H1 (cell line): Measurements from ENCODE around the gene SH3RF2. TPM values are rescaled to one million over a fixed set of nuclear protein-coding genes. Genes with fewer than 3 reads are reported as not detected.

ENCODE experiments used
- CTCF ChIA-PET: fragments of 300-600 bp; sonication (Branson Sonifier 250); formaldehyde crosslinking; loops from one replicate; lab custom pipeline; 2021; ENCODE audit not compliant: partially characterized antibody; lab: Charles Lee
- POLR2A ChIA-PET: fragments of 300-600 bp; sonication (Branson Sonifier 250); formaldehyde crosslinking; loops from one replicate; lab custom pipeline; 2021; ENCODE audit warnings: inconsistent platforms; ENCODE audit not compliant: partially characterized antibody; lab: Charles Lee
- DNase-seq, 2 experiments: peaks; one replicate each; pipeline versions ENCODE4 v3.0.0 to v3.0.0-alpha.2; 2010 to 2022; ENCODE audit warnings: low spot score in 2 of 2, low read depth in 1 of 2, mixed read lengths in 1 of 2
- FAIRE-seq: peaks from 2 replicates; lab custom pipeline; 2011; peaks lifted over from hg19 to GRCh38; lab: Jason Lieb, UNC
- H2AFZ ChIP-seq: 2 replicates; pipeline ENCODE4 v1.8.1; 2012; ENCODE audit warnings: low read length, inconsistent platforms
- H2AK5ac ChIP-seq: 2 replicates; pipeline ENCODE4 v1.6.1; 2013; ENCODE audit warnings: low read depth, low read length
- H2BK120ac ChIP-seq: replicated peaks from 2 replicates; pipeline ENCODE3; 2013; ENCODE audit warnings: low read depth, low read length, inconsistent platforms
- H2BK12ac ChIP-seq: 2 replicates; pipeline ENCODE4 v1.6.1; 2013; ENCODE audit warnings: low read depth, low read length
- H2BK15ac ChIP-seq: 2 replicates; pipeline ENCODE4 v1.6.1; 2013; ENCODE audit warnings: low read length
- H2BK20ac ChIP-seq: 2 replicates; pipeline ENCODE4 v1.6.1; 2013; ENCODE audit warnings: low read length
- H2BK5ac ChIP-seq: 2 replicates; pipeline ENCODE4 v1.6.1; 2013; ENCODE audit warnings: low read depth, low read length
- H3K14ac ChIP-seq: 2 replicates; pipeline ENCODE4 v1.6.1; 2013; ENCODE audit warnings: inconsistent platforms; ENCODE audit not compliant: insufficient read length
- H3K18ac ChIP-seq: 2 replicates; pipeline ENCODE4 v1.6.1; 2013; ENCODE audit warnings: low read length; ENCODE audit errors: extremely low read depth
- H3K23ac ChIP-seq: 2 replicates; pipeline ENCODE4 v1.6.1; 2013; ENCODE audit warnings: inconsistent platforms; ENCODE audit not compliant: insufficient read length
- H3K23me2 ChIP-seq: 2 replicates; pipeline ENCODE4 v1.6.1; 2013; ENCODE audit warnings: low read depth, low read length
- H3K27ac ChIP-seq: 2 replicates; pipeline ENCODE4 v1.6.1; 2011; ENCODE audit warnings: low read depth, low read length, inconsistent platforms
- H3K27me3 ChIP-seq, 4 experiments: replicated peaks in 1 of 4; 1 replicate in 1 of 4; 2 replicates in 3 of 4; pipeline versions ENCODE4 v1.6.1 to v1.8.1; 2011 to 2013; ENCODE audit warnings: low read length in 3 of 4, mild to moderate bottlenecking in 3 of 4, inconsistent platforms in 2 of 4, mixed read lengths in 2 of 4, moderate library complexity in 1 of 4; ENCODE audit not compliant: control insufficient read depth in 3 of 4, insufficient read depth in 3 of 4; ENCODE audit errors: extremely low read depth in 1 of 4
- H3K36me3 ChIP-seq, 4 experiments: 2 replicates each; pipeline versions ENCODE4 v1.6.1 to v1.8.1; 2011 to 2013; ENCODE audit warnings: mild to moderate bottlenecking in 4 of 4, low read length in 3 of 4, moderate library complexity in 2 of 4, control low read depth in 1 of 4, inconsistent platforms in 1 of 4; ENCODE audit not compliant: insufficient read depth in 4 of 4, control insufficient read depth in 2 of 4
- H3K4ac ChIP-seq: replicated peaks from 2 replicates; pipeline ENCODE3; 2013; ENCODE audit warnings: low read length, low read depth, mixed read lengths, inconsistent platforms; ENCODE audit not compliant: insufficient read length
- H3K4me1 ChIP-seq, 4 experiments: replicated peaks in 1 of 4; 1 replicate in 1 of 4; 2 replicates in 3 of 4; pipeline versions ENCODE4 v1.6.1 to v1.8.1; 2011 to 2013; ENCODE audit warnings: low read length in 3 of 4, inconsistent platforms in 2 of 4, mixed read lengths in 1 of 4; ENCODE audit not compliant: insufficient read depth in 4 of 4, control insufficient read depth in 3 of 4
- H3K4me2 ChIP-seq, 2 experiments: 2 replicates each; pipeline versions ENCODE4 v1.6.1 to v1.8.1; 2011 to 2013; ENCODE audit warnings: low read depth in 2 of 2, low read length in 2 of 2, control low read depth in 1 of 2, inconsistent platforms in 1 of 2, mild to moderate bottlenecking in 1 of 2; ENCODE audit not compliant: insufficient read depth in 1 of 2
- H3K4me3 ChIP-seq, 4 experiments: fragments of 200-600, 300-600 bp in 1 of 4; sonication (generic), shearing (Covaris generic), sonication (Bioruptor Twin) in 1 of 4; 2 replicates each; pipeline versions ENCODE4 v1.5.1 to v1.8.1; 2011 to 2016; ENCODE audit warnings: low read length in 4 of 4, low read depth in 3 of 4, control low read depth in 2 of 4, inconsistent platforms in 2 of 4, mild to moderate bottlenecking in 2 of 4, mixed read lengths in 1 of 4, moderate library complexity in 1 of 4; ENCODE audit not compliant: insufficient read depth in 2 of 4; ENCODE audit errors: extremely low read depth in 1 of 4
- H3K56ac ChIP-seq: replicated peaks from 2 replicates; pipeline ENCODE3; 2013; ENCODE audit warnings: low read depth, mild to moderate bottlenecking, mixed read lengths, low read length, inconsistent platforms; ENCODE audit not compliant: insufficient read length
- H3K79me1 ChIP-seq: 2 replicates; pipeline ENCODE4 v1.6.1; 2013; ENCODE audit warnings: low read depth, low read length, control low read depth
- H3K79me2 ChIP-seq, 2 experiments: 2 replicates each; pipeline versions ENCODE4 v1.6.1 to v1.8.1; 2012 to 2013; ENCODE audit warnings: low read length in 2 of 2, mild to moderate bottlenecking in 2 of 2, inconsistent platforms in 1 of 2; ENCODE audit not compliant: insufficient read depth in 2 of 2, control insufficient read depth in 1 of 2
- H3K9ac ChIP-seq, 4 experiments: replicated peaks in 1 of 4; 1 replicate in 1 of 4; 2 replicates in 3 of 4; pipeline versions ENCODE4 v1.6.1 to v1.8.1; 2011 to 2013; ENCODE audit warnings: low read depth in 3 of 4, low read length in 3 of 4, control low read depth in 2 of 4, mild to moderate bottlenecking in 2 of 4, moderate library complexity in 2 of 4, inconsistent platforms in 1 of 4; ENCODE audit errors: extremely low read depth in 1 of 4
- H3K9me3 ChIP-seq, 2 experiments: 2 replicates each; pipeline versions ENCODE4 v1.6.1 to v1.8.1; 2012 to 2013; ENCODE audit warnings: mild to moderate bottlenecking in 2 of 2, moderate library complexity in 2 of 2, control low read depth in 1 of 2, inconsistent platforms in 1 of 2, low read depth in 1 of 2, low read length in 1 of 2, mixed read lengths in 1 of 2; ENCODE audit not compliant: insufficient read depth in 2 of 2
- H4K20me1 ChIP-seq, 2 experiments: replicated peaks in 1 of 2; 2 replicates each; pipeline versions ENCODE3 to v1.8.1; 2011 to 2013; ENCODE audit warnings: inconsistent platforms in 2 of 2, low read length in 2 of 2, mild to moderate bottlenecking in 1 of 2; ENCODE audit not compliant: insufficient read depth in 2 of 2, control insufficient read depth in 1 of 2
- H4K5ac ChIP-seq: 2 replicates; pipeline ENCODE4 v1.6.1; 2013; ENCODE audit warnings: low read length, low read depth, mixed read lengths, inconsistent platforms; ENCODE audit not compliant: insufficient read length
- H4K8ac ChIP-seq: 2 replicates; pipeline ENCODE4 v1.8.0; 2013; ENCODE audit warnings: mild to moderate bottlenecking, moderate library complexity, low read length, inconsistent platforms; ENCODE audit not compliant: insufficient read depth; ENCODE audit errors: extremely low read depth
- H4K91ac ChIP-seq: replicated peaks from 2 replicates; pipeline ENCODE3; 2013; ENCODE audit warnings: low read length, mixed read lengths, inconsistent platforms; ENCODE audit not compliant: insufficient read length
- MAX ChIP-seq: IDR thresholded peaks from 2 replicates; pipeline ENCODE4 v1.6.1; 2012; ENCODE audit warnings: inconsistent platforms
- POU5F1 ChIP-seq: IDR thresholded peaks from 2 replicates; pipeline ENCODE4 v1.6.1; 2011; ENCODE audit warnings: low read depth, mild to moderate bottlenecking, low read length, moderate library complexity
- SIN3A ChIP-seq, 2 experiments: IDR thresholded peaks in 1 of 2; conservative IDR thresholded peaks in 1 of 2; 2 replicates each; pipeline ENCODE4 v1.6.1; 2011 to 2012; ENCODE audit warnings: low read length in 2 of 2, improper control_type of control experiment in 1 of 2, low read depth in 1 of 2, mild to moderate bottlenecking in 1 of 2
- SIRT6 ChIP-seq: IDR thresholded peaks from one replicate; pipeline ENCODE4 v1.7.1; 2012; ENCODE audit warnings: low read length, inconsistent platforms
- WGBS, 2 experiments: shearing (Covaris generic) in 1 of 2; methylation state at CpG; one replicate each; pipeline versions ENCODE4 v1.1.6 to v1.1.7; 2013 to 2015; ENCODE audit warnings: low lambda C conversion rate in 2 of 2, mixed read lengths in 2 of 2, inconsistent platforms in 1 of 2, low coverage in 1 of 2, missing lambda C conversion rate in 1 of 2; ENCODE audit not compliant: insufficient replicate concordance in 2 of 2, insufficient coverage in 1 of 2, insufficient read length in 1 of 2; ENCODE audit errors: extremely low coverage in 1 of 2, missing lambda C conversion rate in 1 of 2; 5-methylcytosine and 5-hydroxymethylcytosine counted together
- polyA plus RNA-seq, 7 experiments: library from polyadenylated mRNA; depleted of rRNA in 3 of 7; stranded (reverse) in 5 of 7; unstranded in 2 of 7; fragments of >200 nt in 5 of 7; fragments of 200-250 nt in 2 of 7; gene quantifications; 1 replicate in 5 of 7; 2 replicates in 1 of 7; 4 replicates in 1 of 7; pipeline versions ENCODE4 v1.2.1 to v1.2.3, GENCODE V29; 2011 to 2013; ENCODE audit warnings: missing spikeins in 2 of 7, mixed read lengths in 2 of 7
- total RNA-seq: library from RNA; stranded (reverse); fragmentation: NEBNext Ultra II Directional; extraction: Animal tissue kit (Norgen Biotek cat#: 25700); gene quantifications from 2 replicates; pipeline ENCODE4 v1.2.1, GENCODE V29; 2021

The SH3RF2 gene
- total and polyA plus RNA-seq, 2 of the 8 experiments (the other 6 are each of a cell fraction or from before 2014, with no cell fraction given): 0.80 to 0.95 TPM

GRCh38 chr5:146078566-146078965 lies 142.2 kb downstream of the SH3RF2 start:
- Histone ChIP-seq H4K91ac (no peak overlapping the region), H3K56ac (no peak overlapping the region), H2BK120ac (peak overlapping the region; percentile 82), H2BK15ac (no peak overlapping the region), H3K4me1 (peaks cover 3 to 27% (median 18%) of the 10 kb centered on the region in 4 experiments; a peak in 6 of 7 replicates), H2AK5ac (no peak overlapping the region), H2BK12ac (peak overlapping the region; percentile 13; the same call in 1 of the 2 replicates), H2BK20ac (peak overlapping the region; percentile 18; the same call in 1 of the 2 replicates), H3K4me3 (no peak overlapping the region; a peak in 1 of 8 replicates), H3K27me3 (no peaks in the 10 kb centered on the region; a peak in 1 of 7 replicates), H2BK5ac (no peak overlapping the region), H3K23me2 (0 out of 2 replicates have a peak, but pooled peaks cover under 1% of the 10 kb centered on the region), H4K8ac (no peak overlapping the region), H3K79me2 (no peaks in the 10 kb centered on the region), H3K18ac (no peak overlapping the region; the same call in 1 of the 2 replicates), H2AFZ (no peak overlapping the region), H4K5ac (no peak overlapping the region), H3K9ac (no peak overlapping the region), H3K27ac (no peak overlapping the region), H3K4me2 (peak overlapping the region; percentile 36 to 39; a peak in 3 of 4 replicates), H3K4ac (no peak overlapping the region), H3K23ac (no peak overlapping the region), H3K9me3 (no peaks in the 10 kb centered on the region), H3K36me3 (no peaks in the 10 kb centered on the region), H3K14ac (no peak overlapping the region), H3K79me1 (no peaks in the 10 kb centered on the region), H4K20me1 (no peaks in the 10 kb centered on the region)
- peak in 1 of 2 experiments; percentile 21 for DNase-seq
- CTCF ChIA-PET: interaction anchor here (0.9 kb wide), 1 partner anchor 11 kb away, joined by 3 read pairs; no protein-coding TSS in a partner anchor
- peak; percentile 96 for FAIRE-seq
- 19% methylated on average over 2 of the region's 2 CpGs; no CpG with 5 or more reads in 1 of the 2 experiments for WGBS, 2 experiments
- POLR2A ChIA-PET: interaction anchor here (1.1 to 1.2 kb wide), 2 partner anchors 8 to 14 kb away, joined by 3 read pairs; no protein-coding TSS in a partner anchor
- TF ChIP-seq POU5F1: no peak
- peak in 1 of 2 experiments; percentile 67; a peak in 2 of 4 replicates for TF ChIP-seq SIN3A (conservative IDR thresholded peaks at IDR 0.05 in 1 of 2, IDR thresholded peaks at IDR 0.05 in 1 of 2; ENCODE audit: low read depth in 1 of 2, low read length in 2 of 2)
- TF ChIP-seq MAX: 0 out of 2 replicates have a peak, but pooled peaks have one; percentile 48
- no peak for TF ChIP-seq SIRT6
